HG03025 (cell line): ENCODE data around the gene BLOC1S1.

ENCODE experiments used
- ATAC-seq: cut with Tn5 transposase; IDR thresholded peaks from one replicate; pipeline ENCODE4 v1.9.1; 2021; ENCODE audit warnings: mild to moderate bottlenecking, moderate library complexity; ENCODE audit not compliant: unreplicated experiment, low FRiP score

BLOC1S1 gene

DNA sequence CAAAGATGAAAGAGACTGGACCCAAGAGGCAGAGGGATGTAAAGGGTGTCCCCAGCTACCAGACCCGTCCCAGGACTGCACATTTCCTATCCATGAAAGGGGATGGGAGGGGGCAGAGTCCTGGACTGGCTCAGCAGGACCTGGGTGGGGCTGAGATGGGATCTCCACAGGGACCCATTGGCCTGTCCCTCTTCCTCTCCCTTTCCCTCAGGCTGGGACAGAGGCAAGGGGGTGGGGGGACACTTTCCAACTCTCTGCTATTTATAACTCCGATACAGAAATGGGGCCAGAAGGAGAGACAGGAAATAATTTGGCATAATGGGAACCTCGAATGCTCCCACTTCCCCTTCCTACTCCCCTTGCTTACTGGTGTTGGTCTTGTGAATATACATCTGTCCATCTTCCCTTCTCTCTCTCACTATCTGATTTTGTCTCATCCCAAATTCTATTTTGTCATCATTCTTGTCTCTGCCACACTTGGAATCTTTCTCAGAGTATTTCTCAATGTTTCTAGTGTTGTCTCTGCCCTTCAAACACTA, 7.1 kb upstream of the BLOC1S1 start:
- no peak for ATAC-seq

DNA sequence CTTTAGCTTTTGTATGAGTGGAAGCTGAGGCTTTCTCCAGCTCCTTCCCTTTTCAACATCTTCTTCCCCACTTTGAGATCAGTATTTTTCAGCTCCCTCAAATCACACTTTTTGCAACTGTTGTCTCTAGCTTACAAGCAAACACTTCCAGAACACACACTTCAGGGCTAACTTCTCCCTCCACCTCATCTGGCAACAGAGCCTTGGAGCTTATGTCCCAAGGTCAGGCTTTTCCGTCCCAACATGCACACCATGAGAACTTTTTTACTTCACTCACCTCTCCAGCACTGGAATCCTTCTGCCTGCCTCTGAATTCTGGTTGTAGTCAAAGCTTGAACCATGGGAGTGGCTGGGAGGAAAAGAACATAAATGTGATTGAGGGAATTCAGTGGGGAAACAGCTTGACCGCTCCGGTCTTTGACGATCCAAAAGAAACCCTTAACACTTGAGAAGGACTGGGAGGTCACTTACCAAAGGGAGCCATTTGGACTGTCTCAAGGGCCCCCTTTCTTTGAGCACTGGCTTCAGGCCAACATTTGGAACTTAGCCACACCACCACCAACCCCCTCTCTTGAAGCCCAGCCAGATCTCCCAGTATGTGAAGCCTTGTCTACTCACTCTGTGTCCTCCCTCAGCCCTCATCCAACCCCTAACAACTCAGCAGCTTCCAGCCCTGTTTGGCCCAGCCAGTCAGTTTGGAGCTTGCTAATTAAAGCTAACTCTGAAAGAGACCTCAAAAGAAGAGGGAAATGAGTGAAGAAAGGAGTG, 3.9 kb upstream of the BLOC1S1 start:
- ATAC-seq = no peak

DNA sequence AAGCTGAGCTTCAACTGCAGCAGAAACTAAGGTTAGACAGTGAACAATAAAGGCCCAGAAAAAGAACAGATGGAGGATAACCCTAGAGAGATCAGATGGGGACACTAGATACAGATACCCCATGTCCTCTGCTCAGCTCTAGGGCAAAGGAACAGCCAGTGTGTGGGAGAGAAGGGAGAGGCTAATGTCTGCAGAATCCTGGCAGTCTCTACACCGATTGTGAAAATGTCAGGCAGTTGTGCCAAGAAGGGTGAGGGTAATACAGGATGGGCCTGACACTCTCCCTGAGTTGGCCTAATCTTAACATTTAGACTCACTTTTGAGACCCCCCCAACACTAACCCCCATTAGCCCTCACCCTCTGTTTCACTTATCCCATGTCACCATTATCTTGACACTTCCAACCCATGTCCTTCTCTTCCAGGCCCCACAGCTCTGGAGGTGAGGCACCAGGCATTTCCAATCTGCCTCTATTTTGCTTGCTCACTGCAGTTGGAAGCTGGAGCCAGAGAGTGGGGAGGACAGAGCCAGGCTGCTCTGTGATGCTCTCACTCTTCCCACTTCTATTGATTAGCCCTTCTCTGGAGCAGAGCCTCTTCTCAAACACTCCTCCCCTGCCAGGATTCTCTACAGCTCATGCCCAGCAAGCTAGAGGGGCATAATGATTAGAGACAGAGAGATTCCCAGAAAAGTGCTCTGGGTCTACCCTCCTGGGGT, 3.0 kb upstream of the BLOC1S1 start:
- ATAC-seq = no peak

DNA sequence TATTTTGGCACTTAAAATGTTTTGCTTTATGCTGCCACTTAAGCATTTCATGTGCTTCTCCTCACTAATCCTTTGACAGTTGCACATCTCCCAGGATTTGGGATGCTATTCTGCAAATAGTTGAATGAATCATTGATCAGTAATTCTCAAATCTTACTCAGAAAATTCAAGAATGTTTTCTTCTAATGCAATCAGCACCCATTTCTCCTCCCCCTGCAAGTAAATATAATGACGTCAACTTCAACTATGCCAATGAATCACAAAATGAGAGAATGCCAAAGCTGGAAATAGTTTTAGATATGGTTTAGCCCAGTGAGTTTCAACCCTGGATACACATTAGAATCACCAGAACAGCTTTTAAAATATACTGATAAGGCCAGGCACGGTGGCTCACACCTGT, 2.1 kb upstream of the BLOC1S1 start:
- no peak for ATAC-seq

DNA sequence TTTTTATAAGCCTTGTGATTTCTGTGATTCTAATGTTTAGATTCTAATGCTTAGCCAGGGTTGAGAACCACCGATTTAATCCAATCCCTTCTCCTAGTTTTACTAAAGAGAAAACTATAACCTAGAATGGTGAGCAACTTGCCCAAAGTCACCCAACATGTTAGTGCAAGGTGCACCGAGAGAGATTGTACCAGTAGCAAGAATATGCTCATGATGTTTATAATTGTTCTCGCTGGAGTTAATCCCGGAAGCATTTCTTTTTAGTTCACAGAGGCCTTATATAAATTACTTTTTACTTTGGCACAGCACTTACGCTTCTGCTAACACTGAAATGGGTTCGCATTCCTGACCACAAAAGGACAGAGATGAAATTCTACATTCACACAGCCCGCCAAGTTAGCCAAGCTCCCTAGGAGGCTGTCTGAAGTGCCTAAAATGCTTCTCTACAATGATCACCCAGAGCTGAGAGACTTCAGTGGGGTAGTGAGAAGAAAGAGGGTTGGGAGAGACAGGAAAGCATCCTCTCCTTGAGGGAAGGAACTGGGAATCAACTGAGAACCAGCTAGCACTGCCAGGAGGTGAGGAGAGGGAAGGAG, 579 bp upstream of the BLOC1S1 start:
- ATAC-seq = no peak

DNA sequence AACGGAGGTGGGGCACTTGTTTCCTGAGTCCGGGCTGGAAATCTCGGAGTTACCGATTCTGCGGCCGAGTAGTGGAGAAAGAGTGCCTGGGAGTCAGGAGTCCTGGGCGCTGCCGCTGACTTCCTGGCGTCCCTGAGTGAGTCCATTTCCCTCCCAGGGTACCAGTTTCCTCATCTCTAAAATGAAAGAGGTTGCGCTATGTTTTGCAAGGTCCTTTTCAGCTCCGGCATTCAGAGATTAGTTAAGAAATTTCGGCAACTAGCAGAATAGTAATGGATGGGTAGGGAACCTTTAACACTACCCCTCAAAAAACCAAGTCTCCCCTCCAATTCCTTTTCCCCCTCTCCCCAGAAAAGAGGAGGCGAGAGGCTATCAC, 724 bp downstream of the BLOC1S1 start:
- ATAC-seq = no peak

- ATAC-seq = no peak
Observed at GRCh38 chr12:55717011-55718007, 1.5 kb downstream of the BLOC1S1 start.

- no peak for ATAC-seq
Observed at GRCh38 chr12:55718015-55718414, 2.2 kb downstream of the BLOC1S1 start.

GRCh38 chr12:55718624-55719275, 2.9 kb downstream of the BLOC1S1 start:
- ATAC-seq = no peak

DNA sequence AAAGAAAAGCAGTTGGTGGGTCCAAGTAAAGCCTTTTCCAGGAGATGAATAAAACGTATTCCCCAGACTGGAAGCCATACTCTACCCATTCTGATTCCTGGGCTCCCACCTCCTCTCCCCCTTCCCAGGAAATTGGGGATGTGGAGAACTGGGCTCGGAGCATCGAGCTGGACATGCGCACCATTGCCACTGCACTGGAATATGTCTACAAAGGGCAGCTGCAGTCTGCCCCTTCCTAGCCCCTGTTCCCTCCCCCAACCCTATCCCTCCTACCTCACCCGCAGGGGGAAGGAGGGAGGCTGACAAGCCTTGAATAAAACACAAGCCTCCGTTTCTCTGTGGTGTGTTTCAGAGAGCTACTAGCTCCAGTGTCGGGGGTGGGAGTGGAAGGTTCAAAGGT, 3.5 kb downstream of the BLOC1S1 start:
- ATAC-seq = no peak

DNA sequence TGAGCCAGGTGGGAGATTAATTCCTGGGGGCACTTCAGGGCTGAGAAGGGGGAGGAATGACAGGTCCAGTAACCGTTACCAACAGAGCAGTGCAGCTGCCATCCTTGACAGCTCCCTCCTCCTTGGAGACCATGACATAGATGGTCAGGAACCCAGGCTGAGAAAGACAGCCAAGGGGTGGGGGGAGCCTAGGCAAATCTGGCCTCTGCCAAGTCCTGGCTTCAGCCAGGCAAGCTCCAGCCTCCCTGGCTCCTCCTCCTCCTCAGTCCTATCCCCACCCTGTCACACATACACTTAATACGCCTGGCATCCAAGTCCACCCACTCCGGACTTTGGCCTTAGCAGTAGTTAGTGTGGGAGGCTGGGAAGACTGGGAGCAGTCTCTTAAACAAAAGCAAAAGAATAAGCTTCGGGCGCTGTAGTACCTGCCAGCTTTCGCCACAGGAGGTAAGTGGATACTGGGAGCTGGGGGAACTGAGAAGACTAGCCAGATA, 4.3 kb downstream of the BLOC1S1 start, which contains the start of gene RDH5:
Gene RDH5, plus strand, starts transcription at position 323 of the 494 bp plus-strand sequence. CDS start 792 bp downstream, outside the sequence.
- ATAC-seq = no peak

DNA sequence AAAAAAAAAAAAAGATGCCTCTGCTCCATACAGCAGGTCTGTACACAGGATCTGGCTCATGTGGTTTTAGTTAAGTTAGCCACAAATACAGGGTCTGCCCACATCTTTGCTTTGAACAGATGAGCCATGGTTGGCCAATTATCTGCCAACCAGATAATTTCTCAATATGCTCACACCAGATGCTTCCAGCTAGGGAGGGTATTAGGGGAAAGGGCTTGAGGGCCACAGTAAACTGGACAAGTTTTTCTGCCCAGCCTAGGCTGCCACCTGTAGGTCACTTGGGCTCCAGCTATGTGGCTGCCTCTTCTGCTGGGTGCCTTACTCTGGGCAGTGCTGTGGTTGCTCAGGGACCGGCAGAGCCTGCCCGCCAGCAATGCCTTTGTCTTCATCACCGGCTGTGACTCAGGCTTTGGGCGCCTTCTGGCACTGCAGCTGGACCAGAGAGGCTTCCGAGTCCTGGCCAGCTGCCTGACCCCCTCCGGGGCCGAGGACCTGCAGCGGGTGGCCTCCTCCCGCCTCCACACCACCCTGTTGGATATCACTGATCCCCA, 5.1 kb downstream of the BLOC1S1 start:
- no peak for ATAC-seq

DNA sequence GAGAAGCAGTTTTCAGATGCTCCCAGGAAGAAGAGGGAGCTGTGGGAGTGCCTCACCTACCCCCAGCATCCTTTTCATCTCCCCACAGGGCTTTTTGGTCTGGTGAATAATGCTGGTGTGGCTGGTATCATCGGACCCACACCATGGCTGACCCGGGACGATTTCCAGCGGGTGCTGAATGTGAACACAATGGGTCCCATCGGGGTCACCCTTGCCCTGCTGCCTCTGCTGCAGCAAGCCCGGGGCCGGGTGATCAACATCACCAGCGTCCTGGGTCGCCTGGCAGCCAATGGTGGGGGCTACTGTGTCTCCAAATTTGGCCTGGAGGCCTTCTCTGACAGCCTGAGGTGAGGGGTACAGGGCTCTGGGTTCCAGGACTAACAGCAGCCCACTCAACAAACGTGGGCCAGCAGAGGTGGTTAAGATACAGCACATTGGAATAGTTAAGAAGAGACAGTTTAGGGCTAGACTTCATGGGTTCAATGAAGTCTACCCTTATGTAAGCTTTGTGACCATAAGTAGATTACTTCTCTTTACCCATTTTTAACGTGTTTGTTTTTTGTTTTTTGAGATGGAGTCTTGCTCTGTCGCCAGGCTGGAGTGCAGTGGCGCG, 5.9 kb downstream of the BLOC1S1 start:
- no peak for ATAC-seq

DNA sequence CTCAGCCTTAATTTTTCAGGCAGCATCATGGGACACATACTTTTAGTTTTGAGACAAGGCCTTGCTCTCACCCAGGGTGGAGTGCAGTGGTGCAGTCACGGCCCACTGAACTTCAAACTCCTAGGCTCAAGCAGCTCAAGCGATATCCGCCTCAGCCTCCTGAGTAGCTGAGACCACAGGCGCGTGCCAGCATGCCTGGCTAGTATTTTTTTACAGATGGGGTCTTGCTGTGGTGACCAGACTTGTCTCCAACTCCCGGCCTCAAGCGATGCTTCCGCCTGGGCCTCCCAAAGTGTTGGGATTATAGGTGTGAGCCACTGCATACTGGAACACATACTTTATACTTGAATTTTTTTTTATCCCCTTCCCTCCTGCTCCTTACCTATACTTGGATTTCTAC, 7.1 kb downstream of the BLOC1S1 start:
- ATAC-seq = no peak

DNA sequence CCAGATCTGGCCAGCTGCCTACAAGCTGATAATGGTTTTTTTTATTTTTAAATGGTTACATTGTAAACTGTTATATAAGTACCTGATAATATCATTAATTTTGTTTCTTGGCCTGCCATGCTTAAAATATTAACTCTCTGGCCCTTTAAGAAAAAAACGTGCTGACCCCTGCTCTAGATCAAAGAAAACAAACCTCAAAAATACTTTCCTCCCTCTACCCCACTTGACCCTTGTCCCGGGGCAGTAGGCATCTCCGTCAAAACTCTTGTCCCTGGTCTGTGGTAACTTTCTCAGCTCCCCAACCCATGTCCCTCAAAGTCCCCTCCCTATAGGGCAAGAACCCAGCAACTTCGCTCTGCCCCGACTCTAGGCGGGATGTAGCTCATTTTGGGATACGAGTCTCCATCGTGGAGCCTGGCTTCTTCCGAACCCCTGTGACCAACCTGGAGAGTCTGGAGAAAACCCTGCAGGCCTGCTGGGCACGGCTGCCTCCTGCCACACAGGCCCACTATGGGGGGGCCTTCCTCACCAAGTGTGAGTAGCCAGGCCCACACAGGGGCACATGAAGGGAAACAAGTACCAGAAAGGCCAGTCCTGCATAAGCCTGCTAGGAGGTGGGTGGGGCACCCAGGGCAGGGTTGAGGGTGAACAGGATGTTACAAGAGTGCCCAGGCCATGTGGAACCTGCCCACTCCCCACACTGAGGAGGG, 7.8 kb downstream of the BLOC1S1 start:
- ATAC-seq = no peak

- ATAC-seq = no peak
Observed at GRCh38 chr12:55724226-55724939, 8.5 kb downstream of the BLOC1S1 start.

GRCh38 chr12:55724940-55725309, 9.1 kb downstream of the BLOC1S1 start:
- ATAC-seq = no peak

GRCh38 chr12:55725556-55725955, 9.7 kb downstream of the BLOC1S1 start:
- ATAC-seq = no peak
